KOPT-K1 (cell line): ENCODE data around the gene SRGAP2C.
"Not testable (repeated sequence)": the region's sequence is repeated elsewhere in the genome, so short reads cannot be mapped to it uniquely, and the experiment has no call there.

ENCODE experiments used
- H3K27ac ChIP-seq: fragments of 200-600 bp; sonication (generic); 2 replicates; pipeline ENCODE4 v1.5.1; 2016; ENCODE audit warnings: antibody characterized with exemption, mild to moderate bottlenecking, low read depth, low read length; ENCODE audit not compliant: poor library complexity, severe bottlenecking
- H3K36me3 ChIP-seq: fragments of 200-600 bp; sonication (generic); 2 replicates; pipeline ENCODE4 v1.5.1; 2017; ENCODE audit warnings: antibody characterized with exemption, mild to moderate bottlenecking, low read length, moderate library complexity; ENCODE audit not compliant: insufficient read depth
- H3K9me3 ChIP-seq: fragments of 200-600 bp; sonication (generic); 2 replicates; pipeline ENCODE4 v1.5.1; 2017; ENCODE audit warnings: antibody characterized with exemption, low read length, mild to moderate bottlenecking; ENCODE audit not compliant: insufficient read depth, poor library complexity, severe bottlenecking

SRGAP2C gene

GRCh38 chr1:121275435-121275834 is 90.7 kb downstream of the SRGAP2C start:
- H3K27ac ChIP-seq, H3K9me3 ChIP-seq, H3K36me3 ChIP-seq: not testable (repeated sequence)

- H3K36me3 ChIP-seq, H3K9me3 ChIP-seq, H3K27ac ChIP-seq: not testable (repeated sequence)
These were observed 93.4 kb downstream of the SRGAP2C start for GRCh38 chr1:121278202-121278601.

GRCh38 chr1:121278777-121279547 is 94.2 kb downstream of the SRGAP2C start:
- not testable (repeated sequence) for H3K36me3 ChIP-seq, H3K9me3 ChIP-seq, H3K27ac ChIP-seq

- not testable (repeated sequence) for H3K9me3 ChIP-seq, H3K27ac ChIP-seq, H3K36me3 ChIP-seq
These were observed 94.7 kb downstream of the SRGAP2C start for GRCh38 chr1:121279548-121279898.

- not testable (repeated sequence) for H3K36me3 ChIP-seq, H3K9me3 ChIP-seq, H3K27ac ChIP-seq
These were observed 96.0 kb downstream of the SRGAP2C start for GRCh38 chr1:121280699-121281317.

- H3K27ac ChIP-seq, H3K36me3 ChIP-seq, H3K9me3 ChIP-seq: not testable (repeated sequence)
These were observed 96.7 kb downstream of the SRGAP2C start for GRCh38 chr1:121281480-121281879.

- not testable (repeated sequence) for H3K27ac ChIP-seq, H3K36me3 ChIP-seq, H3K9me3 ChIP-seq
These were observed 98.9 kb downstream of the SRGAP2C start for GRCh38 chr1:121283587-121284180.

- H3K36me3 ChIP-seq, H3K9me3 ChIP-seq, H3K27ac ChIP-seq: not testable (repeated sequence)
These were observed 107.8 kb downstream of the SRGAP2C start for GRCh38 chr1:121292590-121292989.

- not testable (repeated sequence) for H3K9me3 ChIP-seq, H3K36me3 ChIP-seq, H3K27ac ChIP-seq
These were observed 108.8 kb downstream of the SRGAP2C start for GRCh38 chr1:121293263-121294204.

- H3K27ac ChIP-seq, H3K9me3 ChIP-seq, H3K36me3 ChIP-seq: not testable (repeated sequence)
These were observed 109.4 kb downstream of the SRGAP2C start for GRCh38 chr1:121294205-121294570.

GRCh38 chr1:121296563-121296962 is 111.8 kb downstream of the SRGAP2C start:
- not testable (repeated sequence) for H3K27ac ChIP-seq, H3K36me3 ChIP-seq, H3K9me3 ChIP-seq

- not testable (repeated sequence) for H3K9me3 ChIP-seq, H3K36me3 ChIP-seq, H3K27ac ChIP-seq
These were observed 113.8 kb downstream of the SRGAP2C start for GRCh38 chr1:121298529-121298928.

- not testable (repeated sequence) for H3K27ac ChIP-seq, H3K9me3 ChIP-seq, H3K36me3 ChIP-seq
These were observed 114.9 kb downstream of the SRGAP2C start for GRCh38 chr1:121299514-121300149.

- H3K36me3 ChIP-seq, H3K27ac ChIP-seq, H3K9me3 ChIP-seq: not testable (repeated sequence)
These were observed 117.1 kb downstream of the SRGAP2C start for GRCh38 chr1:121301876-121302275.

- H3K36me3 ChIP-seq, H3K9me3 ChIP-seq, H3K27ac ChIP-seq: not testable (repeated sequence)
These were observed 123.0 kb downstream of the SRGAP2C start for GRCh38 chr1:121307759-121308158.
